Measurements from ENCODE around the gene TP53I13. TPM values are rescaled to one million over a fixed set of nuclear protein-coding genes. Genes with fewer than 3 reads are reported as not detected.
A peak's percentile ranks its signal among the peaks of the same experiment; 100 is the strongest.

TP53I13 gene
- total and polyA plus RNA-seq, 2 of the 13 experiments (the other 11 are each of a cell fraction or from before 2014, with no cell fraction given), result 16.9 to 25.7 TPM

DNA sequence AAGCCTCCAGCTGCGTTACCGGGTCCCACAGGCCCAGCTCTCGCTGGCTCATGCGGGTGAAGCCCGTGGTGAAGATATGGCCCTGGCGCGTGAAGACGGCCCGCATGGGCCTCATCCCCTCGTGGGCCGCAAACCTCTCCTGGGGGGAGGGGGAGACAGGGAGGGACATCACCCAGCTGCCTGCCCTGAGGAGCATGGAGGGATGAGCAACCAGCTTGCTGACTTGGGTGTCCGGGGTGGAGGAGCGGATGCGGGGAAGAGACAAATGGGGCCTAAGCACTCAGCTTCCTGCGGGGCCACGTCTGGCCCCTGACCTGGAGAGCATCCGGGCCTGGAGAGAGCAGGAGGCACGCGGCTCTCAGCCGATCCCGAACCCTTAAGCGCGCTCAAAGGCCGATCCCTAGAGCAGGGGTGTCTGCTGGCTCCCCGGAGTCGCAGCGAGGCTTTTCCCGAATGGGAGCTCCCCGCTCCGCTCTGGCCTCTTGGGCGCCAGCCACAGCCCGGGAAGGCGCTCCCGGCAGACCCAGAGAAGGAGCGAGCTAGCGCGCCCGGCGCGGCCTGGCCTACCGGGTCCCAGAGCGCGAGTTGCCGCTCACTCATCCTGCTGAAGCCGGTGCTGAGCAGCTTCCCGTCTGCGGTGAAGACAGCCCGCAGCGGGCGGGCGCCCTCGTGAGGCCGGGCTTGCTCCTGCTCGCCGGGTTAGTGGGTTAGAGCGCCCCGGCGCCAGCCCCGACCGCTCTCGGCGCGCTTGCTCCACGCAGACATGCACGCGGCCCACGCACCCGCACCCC, 49.2 kb downstream of the TP53I13 start (continued):
- no peak for TF ChIP-seq ZNF367 (CRISPR knock-in tag; IDR thresholded peaks at IDR 0.05; ENCODE audit: borderline replicate concordance)
- peak; percentile 2 for TF ChIP-seq PTBP1 (IDR thresholded peaks at IDR 0.05; ENCODE audit: low read depth, low read length, poor library complexity, severe bottlenecking)
- TF ChIP-seq RNF2 (conservative IDR thresholded peaks at IDR 0.05; ENCODE audit: low read depth), result no peak
- no peak for TF ChIP-seq TBL1XR1 (IDR thresholded peaks at IDR 0.05; ENCODE audit: borderline replicate concordance, low read length, partially characterized antibody)
- no peak for TF ChIP-seq KLF11 (CRISPR knock-in tag; IDR thresholded peaks at IDR 0.05)
- TF ChIP-seq, protein P1, sequence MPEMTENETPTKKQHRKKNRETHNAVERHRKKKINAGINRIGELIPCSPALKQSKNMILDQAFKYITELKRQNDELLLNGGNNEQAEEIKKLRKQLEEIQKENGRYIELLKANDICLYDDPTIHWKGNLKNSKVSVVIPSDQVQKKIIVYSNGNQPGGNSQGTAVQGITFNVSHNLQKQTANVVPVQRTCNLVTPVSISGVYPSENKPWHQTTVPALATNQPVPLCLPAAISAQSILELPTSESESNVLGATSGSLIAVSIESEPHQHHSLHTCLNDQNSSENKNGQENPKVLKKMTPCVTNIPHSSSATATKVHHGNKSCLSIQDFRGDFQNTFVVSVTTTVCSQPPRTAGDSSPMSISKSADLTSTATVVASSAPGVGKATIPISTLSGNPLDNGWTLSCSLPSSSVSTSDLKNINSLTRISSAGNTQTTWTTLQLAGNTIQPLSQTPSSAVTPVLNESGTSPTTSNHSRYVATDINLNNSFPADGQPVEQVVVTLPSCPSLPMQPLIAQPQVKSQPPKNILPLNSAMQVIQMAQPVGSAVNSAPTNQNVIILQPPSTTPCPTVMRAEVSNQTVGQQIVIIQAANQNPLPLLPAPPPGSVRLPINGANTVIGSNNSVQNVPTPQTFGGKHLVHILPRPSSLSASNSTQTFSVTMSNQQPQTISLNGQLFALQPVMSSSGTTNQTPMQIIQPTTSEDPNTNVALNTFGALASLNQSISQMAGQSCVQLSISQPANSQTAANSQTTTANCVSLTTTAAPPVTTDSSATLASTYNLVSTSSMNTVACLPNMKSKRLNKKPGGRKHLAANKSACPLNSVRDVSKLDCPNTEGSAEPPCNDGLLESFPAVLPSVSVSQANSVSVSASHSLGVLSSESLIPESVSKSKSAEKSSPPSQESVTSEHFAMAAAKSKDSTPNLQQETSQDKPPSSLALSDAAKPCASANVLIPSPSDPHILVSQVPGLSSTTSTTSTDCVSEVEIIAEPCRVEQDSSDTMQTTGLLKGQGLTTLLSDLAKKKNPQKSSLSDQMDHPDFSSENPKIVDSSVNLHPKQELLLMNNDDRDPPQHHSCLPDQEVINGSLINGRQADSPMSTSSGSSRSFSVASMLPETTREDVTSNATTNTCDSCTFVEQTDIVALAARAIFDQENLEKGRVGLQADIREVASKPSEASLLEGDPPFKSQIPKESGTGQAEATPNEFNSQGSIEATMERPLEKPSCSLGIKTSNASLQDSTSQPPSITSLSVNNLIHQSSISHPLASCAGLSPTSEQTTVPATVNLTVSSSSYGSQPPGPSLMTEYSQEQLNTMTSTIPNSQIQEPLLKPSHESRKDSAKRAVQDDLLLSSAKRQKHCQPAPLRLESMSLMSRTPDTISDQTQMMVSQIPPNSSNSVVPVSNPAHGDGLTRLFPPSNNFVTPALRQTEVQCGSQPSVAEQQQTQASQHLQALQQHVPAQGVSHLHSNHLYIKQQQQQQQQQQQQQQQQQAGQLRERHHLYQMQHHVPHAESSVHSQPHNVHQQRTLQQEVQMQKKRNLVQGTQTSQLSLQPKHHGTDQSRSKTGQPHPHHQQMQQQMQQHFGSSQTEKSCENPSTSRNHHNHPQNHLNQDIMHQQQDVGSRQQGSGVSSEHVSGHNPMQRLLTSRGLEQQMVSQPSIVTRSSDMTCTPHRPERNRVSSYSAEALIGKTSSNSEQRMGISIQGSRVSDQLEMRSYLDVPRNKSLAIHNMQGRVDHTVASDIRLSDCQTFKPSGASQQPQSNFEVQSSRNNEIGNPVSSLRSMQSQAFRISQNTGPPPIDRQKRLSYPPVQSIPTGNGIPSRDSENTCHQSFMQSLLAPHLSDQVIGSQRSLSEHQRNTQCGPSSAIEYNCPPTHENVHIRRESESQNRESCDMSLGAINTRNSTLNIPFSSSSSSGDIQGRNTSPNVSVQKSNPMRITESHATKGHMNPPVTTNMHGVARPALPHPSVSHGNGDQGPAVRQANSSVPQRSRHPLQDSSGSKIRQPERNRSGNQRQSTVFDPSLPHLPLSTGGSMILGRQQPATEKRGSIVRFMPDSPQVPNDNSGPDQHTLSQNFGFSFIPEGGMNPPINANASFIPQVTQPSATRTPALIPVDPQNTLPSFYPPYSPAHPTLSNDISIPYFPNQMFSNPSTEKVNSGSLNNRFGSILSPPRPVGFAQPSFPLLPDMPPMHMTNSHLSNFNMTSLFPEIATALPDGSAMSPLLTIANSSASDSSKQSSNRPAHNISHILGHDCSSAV (CRISPR knock-in tag; IDR thresholded peaks at IDR 0.05; ENCODE audit: borderline replicate concordance), result no peak
- TF ChIP-seq ZNF709 (CRISPR knock-in tag; IDR thresholded peaks at IDR 0.05), result no peak
- TF ChIP-seq, protein P2, sequence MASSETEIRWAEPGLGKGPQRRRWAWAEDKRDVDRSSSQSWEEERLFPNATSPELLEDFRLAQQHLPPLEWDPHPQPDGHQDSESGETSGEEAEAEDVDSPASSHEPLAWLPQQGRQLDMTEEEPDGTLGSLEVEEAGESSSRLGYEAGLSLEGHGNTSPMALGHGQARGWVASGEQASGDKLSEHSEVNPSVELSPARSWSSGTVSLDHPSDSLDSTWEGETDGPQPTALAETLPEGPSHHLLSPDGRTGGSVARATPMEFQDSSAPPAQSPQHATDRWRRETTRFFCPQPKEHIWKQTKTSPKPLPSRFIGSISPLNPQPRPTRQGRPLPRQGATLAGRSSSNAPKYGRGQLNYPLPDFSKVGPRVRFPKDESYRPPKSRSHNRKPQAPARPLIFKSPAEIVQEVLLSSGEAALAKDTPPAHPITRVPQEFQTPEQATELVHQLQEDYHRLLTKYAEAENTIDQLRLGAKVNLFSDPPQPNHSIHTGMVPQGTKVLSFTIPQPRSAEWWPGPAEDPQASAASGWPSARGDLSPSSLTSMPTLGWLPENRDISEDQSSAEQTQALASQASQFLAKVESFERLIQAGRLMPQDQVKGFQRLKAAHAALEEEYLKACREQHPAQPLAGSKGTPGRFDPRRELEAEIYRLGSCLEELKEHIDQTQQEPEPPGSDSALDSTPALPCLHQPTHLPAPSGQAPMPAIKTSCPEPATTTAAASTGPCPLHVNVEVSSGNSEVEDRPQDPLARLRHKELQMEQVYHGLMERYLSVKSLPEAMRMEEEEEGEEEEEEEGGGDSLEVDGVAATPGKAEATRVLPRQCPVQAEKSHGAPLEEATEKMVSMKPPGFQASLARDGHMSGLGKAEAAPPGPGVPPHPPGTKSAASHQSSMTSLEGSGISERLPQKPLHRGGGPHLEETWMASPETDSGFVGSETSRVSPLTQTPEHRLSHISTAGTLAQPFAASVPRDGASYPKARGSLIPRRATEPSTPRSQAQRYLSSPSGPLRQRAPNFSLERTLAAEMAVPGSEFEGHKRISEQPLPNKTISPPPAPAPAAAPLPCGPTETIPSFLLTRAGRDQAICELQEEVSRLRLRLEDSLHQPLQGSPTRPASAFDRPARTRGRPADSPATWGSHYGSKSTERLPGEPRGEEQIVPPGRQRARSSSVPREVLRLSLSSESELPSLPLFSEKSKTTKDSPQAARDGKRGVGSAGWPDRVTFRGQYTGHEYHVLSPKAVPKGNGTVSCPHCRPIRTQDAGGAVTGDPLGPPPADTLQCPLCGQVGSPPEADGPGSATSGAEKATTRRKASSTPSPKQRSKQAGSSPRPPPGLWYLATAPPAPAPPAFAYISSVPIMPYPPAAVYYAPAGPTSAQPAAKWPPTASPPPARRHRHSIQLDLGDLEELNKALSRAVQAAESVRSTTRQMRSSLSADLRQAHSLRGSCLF (CRISPR knock-in tag; IDR thresholded peaks at IDR 0.05; ENCODE audit: borderline replicate concordance), result no peak
- TF ChIP-seq PCBP2 (optimal IDR thresholded peaks at IDR 0.05; ENCODE audit: low read depth, low read length, poor library complexity, severe bottlenecking), result no peak
- TF ChIP-seq ZSCAN12 (CRISPR knock-in tag; IDR thresholded peaks at IDR 0.05), result no peak
- TF ChIP-seq, protein P3, sequence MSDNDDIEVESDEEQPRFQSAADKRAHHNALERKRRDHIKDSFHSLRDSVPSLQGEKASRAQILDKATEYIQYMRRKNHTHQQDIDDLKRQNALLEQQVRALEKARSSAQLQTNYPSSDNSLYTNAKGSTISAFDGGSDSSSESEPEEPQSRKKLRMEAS (IDR thresholded peaks at IDR 0.05), result peak; percentile 35; the same call in 1 of the 2 replicates
- TF ChIP-seq FIP1L1 (IDR thresholded peaks at IDR 0.05; ENCODE audit: borderline replicate concordance, insufficient read depth, low read depth, low read length), result no peak
- TF ChIP-seq NR2F2 (IDR thresholded peaks at IDR 0.05; ENCODE audit: borderline replicate concordance, low read depth), result no peak

Data from HepG2 (cell line).